Neural progenitor cell (in vitro differentiated cells): ENCODE data around the gene CD248. TPM values are rescaled to one million over a fixed set of nuclear protein-coding genes. Genes with fewer than 3 reads are reported as not detected.
A peak's percentile ranks its signal among the peaks of the same experiment; 100 is the strongest.
"Not testable (repeated sequence)": the region's sequence is repeated elsewhere in the genome, so short reads cannot be mapped to it uniquely, and the experiment has no call there.

Experiments used
- DNase-seq: peaks from one replicate; pipeline ENCODE4 v3.0.0-alpha.2; 2016; ENCODE audit warnings: low spot score
- H2AFZ ChIP-seq: fragments of 200-600 bp; sonication (generic); replicated peaks from 2 replicates; pipeline ENCODE4 v1.6.1; 2016; ENCODE audit warnings: antibody characterized with exemption
- H3F3A ChIP-seq: fragments of 200-600 bp; sonication (generic); 2 replicates; pipeline ENCODE4 v1.6.1; 2016; ENCODE audit warnings: antibody characterized with exemption, low read depth
- H3K27ac ChIP-seq: fragments of 200-600 bp; sonication (generic); 2 replicates; pipeline ENCODE4 v1.5.1; 2016; ENCODE audit warnings: mild to moderate bottlenecking
- H3K27me3 ChIP-seq: fragments of 200-600 bp; sonication (generic); 2 replicates; pipeline ENCODE4 v1.6.1; 2016; ENCODE audit warnings: mild to moderate bottlenecking, moderate library complexity
- H3K36me3 ChIP-seq: fragments of 200-600 bp; sonication (generic); 2 replicates; pipeline ENCODE4 v1.5.1; 2016
- H3K4me1 ChIP-seq: fragments of 200-600 bp; sonication (generic); 2 replicates; pipeline ENCODE4 v1.6.1; 2016; ENCODE audit warnings: mixed run types
- H3K4me2 ChIP-seq: fragments of 200-600 bp; sonication (generic); 2 replicates; pipeline ENCODE4 v1.6.1; 2016
- H3K4me3 ChIP-seq: fragments of 200-600 bp; sonication (generic); 2 replicates; pipeline ENCODE4 v1.5.1; 2016
- H3K79me2 ChIP-seq: fragments of 200-600 bp; sonication (generic); 2 replicates; pipeline ENCODE4 v1.6.1; 2016; ENCODE audit warnings: low read depth
- H3K9ac ChIP-seq: fragments of 200-600 bp; sonication (generic); 2 replicates; pipeline ENCODE4 v1.6.1; 2016
- H3K9me3 ChIP-seq: fragments of 200-600 bp; sonication (generic); 2 replicates; pipeline ENCODE4 v1.5.1; 2016; ENCODE audit warnings: low read depth
- H4K20me1 ChIP-seq: fragments of 200-600 bp; sonication (generic); 2 replicates; pipeline ENCODE4 v1.6.1; 2016; ENCODE audit warnings: low read depth
- H3K27ac Mint-ChIP-seq: 3 replicates; pipeline ENCODE4 v1.8.0; 2021; ENCODE audit warnings: mixed read lengths
- H3K27me3 Mint-ChIP-seq: 2 replicates; pipeline ENCODE4 v1.8.0; 2022; ENCODE audit warnings: low read depth, mild to moderate bottlenecking, inconsistent platforms, moderate library complexity, mixed read lengths; ENCODE audit not compliant: insufficient read depth
- H3K36me3 Mint-ChIP-seq: 3 replicates; pipeline ENCODE4 v1.8.0; 2021; ENCODE audit warnings: mixed read lengths
- H3K4me1 Mint-ChIP-seq: 3 replicates; pipeline ENCODE4 v1.8.0; 2021; ENCODE audit warnings: mixed read lengths
- H3K4me3 Mint-ChIP-seq: 3 replicates; pipeline ENCODE4 v1.8.0; 2021; ENCODE audit warnings: mild to moderate bottlenecking, moderate library complexity, mixed read lengths
- H3K9me3 Mint-ChIP-seq: 3 replicates; pipeline ENCODE4 v1.8.0; 2020; ENCODE audit warnings: mixed read lengths
- CTCF ChIP-seq: fragments of 200-600 bp; sonication (generic); IDR thresholded peaks from 2 replicates; pipeline ENCODE4 v1.5.1; 2017; ENCODE audit warnings: antibody characterized with exemption, mild to moderate bottlenecking
- EZH2 ChIP-seq: fragments of 200-600 bp; sonication (generic); IDR thresholded peaks from 2 replicates; pipeline ENCODE4 v1.6.1; 2017; ENCODE audit warnings: antibody characterized with exemption, mild to moderate bottlenecking, moderate library complexity
- EZH2phosphoT487 ChIP-seq: fragments of 200-600 bp; sonication (generic); IDR thresholded peaks from 2 replicates; pipeline ENCODE4 v1.6.1; 2017; ENCODE audit warnings: antibody characterized with exemption
- total RNA-seq: library from RNA; depleted of rRNA; stranded (reverse); fragments of >200 nt; gene quantifications from 2 replicates; pipeline ENCODE4 v1.2.3, GENCODE V29; 2015; ENCODE audit warnings: low replicate concordance

CD248 gene
- total RNA-seq, 1 donor from 2014 or later, result 0.62 TPM

- Histone ChIP-seq H3K36me3 (no peaks in the 10 kb centered on the region), H3K27me3 (peaks cover 3% of the 10 kb centered on the region), H3K4me2 (no peak overlapping the region), H2AFZ (no peak overlapping the region), H4K20me1 (no peaks in the 10 kb centered on the region), H3K9ac (no peak overlapping the region), H3K4me3 (no peak overlapping the region), H3K9me3 (no peaks in the 10 kb centered on the region), H3K27ac (no peak overlapping the region), H3F3A (no peaks in the 10 kb centered on the region), H3K79me2 (no peaks in the 10 kb centered on the region), H3K4me1 (peaks cover 10% of the 10 kb centered on the region)
- no peak overlapping the region for H3K4me3 Mint-ChIP-seq
- no peak overlapping the region for H3K27ac Mint-ChIP-seq
- no peak for TF ChIP-seq EZH2
- TF ChIP-seq CTCF, result no peak
- no peak for TF ChIP-seq EZH2phosphoT487
- H3K27me3 Mint-ChIP-seq, result peaks cover 27% of the 10 kb centered on the region
- H3K36me3 Mint-ChIP-seq, result no peaks in the 10 kb centered on the region
- H3K9me3 Mint-ChIP-seq, result peaks cover 11% of the 10 kb centered on the region
- H3K4me1 Mint-ChIP-seq, result peaks cover 59% of the 10 kb centered on the region
- no peak for DNase-seq
Observed at GRCh38 chr11:66323684-66324083, 6.8 kb upstream of the CD248 start.

- no peak overlapping the region for H3K27ac ChIP-seq
- H3K4me1 ChIP-seq, result peaks cover 13% of the 10 kb centered on the region
- TF ChIP-seq CTCF (no peak), EZH2phosphoT487 (no peak), EZH2 (no peak)
- peaks cover 12% of the 10 kb centered on the region for H3K9me3 Mint-ChIP-seq
- H3K27me3 Mint-ChIP-seq, result peaks cover 27% of the 10 kb centered on the region
- DNase-seq, result no peak
- H3K9ac ChIP-seq, result no peak overlapping the region
- peaks cover 59% of the 10 kb centered on the region for H3K4me1 Mint-ChIP-seq
- H3K9me3 ChIP-seq, result no peaks in the 10 kb centered on the region
- peak overlapping the region; percentile 26 for H3K4me3 Mint-ChIP-seq
- H3K27me3 ChIP-seq, result no peaks in the 10 kb centered on the region
- H3K4me2 ChIP-seq, result no peak overlapping the region
- H3K4me3 ChIP-seq, result no peak overlapping the region
- H3K27ac Mint-ChIP-seq, result peak overlapping the region; percentile 46
- H2AFZ ChIP-seq, result no peak overlapping the region
- no peaks in the 10 kb centered on the region for H4K20me1 ChIP-seq
- no peaks in the 10 kb centered on the region for H3K79me2 ChIP-seq
- H3F3A ChIP-seq, result no peaks in the 10 kb centered on the region
- H3K36me3 Mint-ChIP-seq, result no peaks in the 10 kb centered on the region
- H3K36me3 ChIP-seq, result no peaks in the 10 kb centered on the region
Observed at GRCh38 chr11:66322732-66323427, 6.0 kb upstream of the CD248 start.

- Histone ChIP-seq H3K9ac (no peak overlapping the region), H3K27ac (no peak overlapping the region), H2AFZ (no peak overlapping the region), H3K4me1 (peaks cover 26% of the 10 kb centered on the region), H4K20me1 (no peaks in the 10 kb centered on the region), H3K27me3 (peaks cover under 1% of the 10 kb centered on the region), H3K79me2 (no peaks in the 10 kb centered on the region), H3K9me3 (no peaks in the 10 kb centered on the region), H3K4me3 (no peak overlapping the region), H3F3A (no peaks in the 10 kb centered on the region), H3K4me2 (no peak overlapping the region), H3K36me3 (no peaks in the 10 kb centered on the region)
- H3K4me1 Mint-ChIP-seq, result peaks cover 58% of the 10 kb centered on the region
- no peak overlapping the region for H3K27ac Mint-ChIP-seq
- H3K4me3 Mint-ChIP-seq, result no peak overlapping the region
- no peak for DNase-seq
- H3K27me3 Mint-ChIP-seq, result peaks cover 21% of the 10 kb centered on the region
- peaks cover 12% of the 10 kb centered on the region for H3K9me3 Mint-ChIP-seq
- no peak for TF ChIP-seq EZH2
- TF ChIP-seq EZH2phosphoT487, result no peak
- no peak for TF ChIP-seq CTCF
- H3K36me3 Mint-ChIP-seq, result no peaks in the 10 kb centered on the region
Observed at GRCh38 chr11:66321606-66322005, 4.8 kb upstream of the CD248 start.

- H3K79me2 ChIP-seq, H3K4me3 ChIP-seq, H3K9ac ChIP-seq, H2AFZ ChIP-seq, H3K27ac ChIP-seq, DNase-seq, H3K27ac Mint-ChIP-seq, H4K20me1 ChIP-seq, H3K36me3 Mint-ChIP-seq, H3K4me2 ChIP-seq, H3K27me3 ChIP-seq, H3F3A ChIP-seq, H3K9me3 ChIP-seq, H3K4me3 Mint-ChIP-seq, H3K36me3 ChIP-seq: not testable (repeated sequence)
- Mint-ChIP-seq H3K9me3 (peaks cover 12% of the 10 kb centered on the region), H3K27me3 (peaks cover 21% of the 10 kb centered on the region), H3K4me1 (peaks cover 52% of the 10 kb centered on the region)
- H3K4me1 ChIP-seq, result peaks cover 27% of the 10 kb centered on the region
Observed at GRCh38 chr11:66320748-66321147, 3.9 kb upstream of the CD248 start.

GRCh38 chr11:66320289-66320688, 3.4 kb upstream of the CD248 start:
- not testable (repeated sequence) for H3K36me3 Mint-ChIP-seq, H3K4me2 ChIP-seq, H3K9me3 ChIP-seq, H3K36me3 ChIP-seq, H4K20me1 ChIP-seq, H3K27ac Mint-ChIP-seq, H3K27me3 ChIP-seq, H3K79me2 ChIP-seq, DNase-seq, H3K4me3 ChIP-seq, H3K4me3 Mint-ChIP-seq, H3F3A ChIP-seq, H3K9ac ChIP-seq, H2AFZ ChIP-seq, H3K27ac ChIP-seq
- H3K9me3 Mint-ChIP-seq, result peaks cover 12% of the 10 kb centered on the region
- H3K4me1 ChIP-seq, result peaks cover 27% of the 10 kb centered on the region
- H3K4me1 Mint-ChIP-seq, result peaks cover 52% of the 10 kb centered on the region
- H3K27me3 Mint-ChIP-seq, result peaks cover 22% of the 10 kb centered on the region
